ENCODE results near the gene SHH. TPM values are rescaled to one million over a fixed set of nuclear protein-coding genes. Genes with fewer than 3 reads are reported as not detected.

Gene SHH
- polyA plus RNA-seq, 3 donors = not detected

GRCh38 chr7:155847821-155848435 lies 35.7 kb upstream of the SHH start:
- Histone ChIP-seq H3K9ac (ENCODE audit: insufficient read depth, low read length, poor library complexity, severe bottlenecking) (no peak overlapping the region), H3K36me3 (replicated peaks in 1 of 2; ENCODE audit: control insufficient read depth in 1 of 2, insufficient read depth in 2 of 2, low read length in 2 of 2) (no peaks in the 10 kb centered on the region), H3K79me2 (ENCODE audit: insufficient read depth, low read length) (no peaks in the 10 kb centered on the region), H4K20me1 (ENCODE audit: insufficient read depth, low read length) (no peaks in the 10 kb centered on the region), H3K27ac (ENCODE audit: low read depth in 1 of 2, low read length in 2 of 2) (no peak overlapping the region), H3K4me1 (ENCODE audit: control insufficient read depth in 1 of 2, insufficient read depth in 2 of 2, low read length in 2 of 2) (no peaks in the 10 kb centered on the region), H3K9me3 (replicated peaks in 1 of 2; ENCODE audit: control insufficient read depth in 1 of 2, insufficient read depth in 1 of 2, low read length in 2 of 2) (no peaks in the 10 kb centered on the region), H3K4me2 (replicated peaks; ENCODE audit: extremely low read depth, low read length, poor library complexity, severe bottlenecking) (no peak overlapping the region), H3K27me3 (ENCODE audit: control insufficient read depth in 2 of 2, insufficient read depth in 2 of 2, low read length in 2 of 2) (no peaks in the 10 kb centered on the region), H3K4me3 (replicated peaks in 1 of 3; ENCODE audit: low read depth in 2 of 3, low read length in 3 of 3) (no peak overlapping the region), H2AFZ (ENCODE audit: insufficient read depth, low read depth, low read length, poor library complexity, severe bottlenecking) (no peak overlapping the region)
- Mint-ChIP-seq H3K27me3 (ENCODE audit: low read depth in 3 of 3) (peaks cover 2 to 8% (median 8%) of the 10 kb centered on the region in 3 donors), H3K4me1 (no peaks in the 10 kb centered on the region), H3K9me3 (peaks cover 0 to 2% (median 0%) of the 10 kb centered on the region in 7 donors), H3K27ac (no peak overlapping the region), H3K4me3 (no peak overlapping the region), H3K36me3 (no peaks in the 10 kb centered on the region)
- 82% methylated on average over 14 of the region's 18 CpGs for WGBS (ENCODE audit: insufficient coverage)
- DNase-seq = no peak
- intact Hi-C loops (cut with micrococcal nuclease) = no loop called here
- TF ChIP-seq CTCF (IDR thresholded peaks at IDR 0.05) = no peak

GRCh38 chr7:155846936-155847335 lies 34.7 kb upstream of the SHH start:
- H3K4me3 ChIP-seq (replicated peaks in 1 of 3; ENCODE audit: low read depth in 2 of 3, low read length in 3 of 3) = no peak overlapping the region
- H2AFZ ChIP-seq (ENCODE audit: insufficient read depth, low read depth, low read length, poor library complexity, severe bottlenecking) = no peak overlapping the region
- no peak overlapping the region for H3K27ac Mint-ChIP-seq
- H3K36me3 Mint-ChIP-seq = no peaks in the 10 kb centered on the region
- H3K27me3 Mint-ChIP-seq (ENCODE audit: low read depth in 3 of 3) = peaks cover 0 to 7% (median 4%) of the 10 kb centered on the region in 3 donors
- H3K27me3 ChIP-seq (ENCODE audit: control insufficient read depth in 2 of 2, insufficient read depth in 2 of 2, low read length in 2 of 2) = no peaks in the 10 kb centered on the region
- H3K9me3 ChIP-seq (replicated peaks in 1 of 2; ENCODE audit: control insufficient read depth in 1 of 2, insufficient read depth in 1 of 2, low read length in 2 of 2) = no peaks in the 10 kb centered on the region
- no peak overlapping the region for H3K4me3 Mint-ChIP-seq
- H3K79me2 ChIP-seq (ENCODE audit: insufficient read depth, low read length) = no peaks in the 10 kb centered on the region
- no peak for DNase-seq
- no peak overlapping the region for H3K9ac ChIP-seq (ENCODE audit: insufficient read depth, low read length, poor library complexity, severe bottlenecking)
- no peaks in the 10 kb centered on the region for H4K20me1 ChIP-seq (ENCODE audit: insufficient read depth, low read length)
- no peaks in the 10 kb centered on the region for H3K36me3 ChIP-seq (replicated peaks in 1 of 2; ENCODE audit: control insufficient read depth in 1 of 2, insufficient read depth in 2 of 2, low read length in 2 of 2)
- no peak overlapping the region for H3K4me2 ChIP-seq (replicated peaks; ENCODE audit: extremely low read depth, low read length, poor library complexity, severe bottlenecking)
- H3K27ac ChIP-seq (ENCODE audit: low read depth in 1 of 2, low read length in 2 of 2) = no peak overlapping the region
- WGBS (ENCODE audit: insufficient coverage) = 84% methylated on average over 13 of the region's 15 CpGs
- no peaks in the 10 kb centered on the region for H3K4me1 ChIP-seq (ENCODE audit: control insufficient read depth in 1 of 2, insufficient read depth in 2 of 2, low read length in 2 of 2)
- intact Hi-C loops (cut with micrococcal nuclease) = no loop called here
- no peaks in the 10 kb centered on the region for H3K4me1 Mint-ChIP-seq
- TF ChIP-seq CTCF (IDR thresholded peaks at IDR 0.05) = no peak
- H3K9me3 Mint-ChIP-seq = peaks cover 0 to 2% (median 0%) of the 10 kb centered on the region in 7 donors
